Fibroblast of pulmonary artery (primary cell): ENCODE results near the gene CLEC11A.
A peak's percentile ranks its signal among the peaks of the same experiment; 100 is the strongest.

ENCODE experiments used
- DNase-seq: peaks from one replicate; pipeline ENCODE4 v3.0.0-alpha.2; 2010; ENCODE audit warnings: low read depth
- H3K4me3 ChIP-seq: replicated peaks from 2 replicates; pipeline ENCODE4 v1.5.1; 2011; ENCODE audit warnings: low read depth, mild to moderate bottlenecking, control low read depth, low read length, moderate library complexity
- TF ChIP-seq, protein P1 (sequence below): IDR thresholded peaks from 2 replicates; pipeline ENCODE4 v1.5.1; 2011; ENCODE audit warnings: mild to moderate bottlenecking, control low read depth, low read length, inconsistent platforms; ENCODE audit errors: missing control alignments

CLEC11A gene

DNA sequence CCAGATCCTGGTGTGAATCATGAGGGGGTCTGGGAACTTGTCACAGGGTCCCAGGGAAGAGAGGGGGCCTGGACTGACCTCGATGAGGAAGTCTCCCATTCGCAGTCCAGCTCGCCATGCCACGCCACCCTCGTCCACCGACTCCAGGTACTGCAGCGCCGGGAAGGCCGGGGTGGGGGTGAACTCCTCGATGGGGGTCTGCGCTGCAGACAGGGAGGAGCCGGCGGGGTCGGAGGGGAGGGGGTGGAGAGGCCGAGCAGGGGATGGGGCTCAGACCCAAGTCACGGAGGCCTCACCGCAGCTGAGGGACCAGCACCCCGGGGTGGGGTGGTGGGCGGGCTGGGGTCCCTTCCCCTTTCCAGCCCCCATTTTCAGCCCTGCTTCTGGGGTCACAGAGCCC, 34.4 kb upstream of the CLEC11A start:
- no peak for DNase-seq
- TF ChIP-seq, protein P1, sequence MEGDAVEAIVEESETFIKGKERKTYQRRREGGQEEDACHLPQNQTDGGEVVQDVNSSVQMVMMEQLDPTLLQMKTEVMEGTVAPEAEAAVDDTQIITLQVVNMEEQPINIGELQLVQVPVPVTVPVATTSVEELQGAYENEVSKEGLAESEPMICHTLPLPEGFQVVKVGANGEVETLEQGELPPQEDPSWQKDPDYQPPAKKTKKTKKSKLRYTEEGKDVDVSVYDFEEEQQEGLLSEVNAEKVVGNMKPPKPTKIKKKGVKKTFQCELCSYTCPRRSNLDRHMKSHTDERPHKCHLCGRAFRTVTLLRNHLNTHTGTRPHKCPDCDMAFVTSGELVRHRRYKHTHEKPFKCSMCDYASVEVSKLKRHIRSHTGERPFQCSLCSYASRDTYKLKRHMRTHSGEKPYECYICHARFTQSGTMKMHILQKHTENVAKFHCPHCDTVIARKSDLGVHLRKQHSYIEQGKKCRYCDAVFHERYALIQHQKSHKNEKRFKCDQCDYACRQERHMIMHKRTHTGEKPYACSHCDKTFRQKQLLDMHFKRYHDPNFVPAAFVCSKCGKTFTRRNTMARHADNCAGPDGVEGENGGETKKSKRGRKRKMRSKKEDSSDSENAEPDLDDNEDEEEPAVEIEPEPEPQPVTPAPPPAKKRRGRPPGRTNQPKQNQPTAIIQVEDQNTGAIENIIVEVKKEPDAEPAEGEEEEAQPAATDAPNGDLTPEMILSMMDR, result no peak
- H3K4me3 ChIP-seq, result no peak overlapping the region

DNA sequence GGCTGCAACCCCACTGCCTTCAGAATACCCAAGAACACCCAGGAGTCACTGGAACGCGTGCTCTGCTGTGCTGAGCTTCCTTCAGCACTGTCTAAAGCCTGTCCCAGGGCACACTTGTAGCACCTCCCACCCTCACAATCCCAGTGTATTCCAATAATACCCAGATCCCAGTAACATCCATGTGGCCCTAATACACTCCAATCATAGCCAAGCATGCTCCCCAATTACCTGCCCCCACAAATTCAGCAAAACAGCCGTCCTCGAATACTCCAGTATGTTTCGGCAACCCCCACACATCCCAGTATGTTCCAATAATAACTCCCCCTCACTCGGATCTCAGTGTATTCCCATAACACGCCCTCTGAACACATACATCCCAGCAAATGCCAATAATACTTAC, 32.7 kb upstream of the CLEC11A start:
- TF ChIP-seq, protein P1, result no peak
- no peak for DNase-seq
- H3K4me3 ChIP-seq, result no peak overlapping the region

DNA sequence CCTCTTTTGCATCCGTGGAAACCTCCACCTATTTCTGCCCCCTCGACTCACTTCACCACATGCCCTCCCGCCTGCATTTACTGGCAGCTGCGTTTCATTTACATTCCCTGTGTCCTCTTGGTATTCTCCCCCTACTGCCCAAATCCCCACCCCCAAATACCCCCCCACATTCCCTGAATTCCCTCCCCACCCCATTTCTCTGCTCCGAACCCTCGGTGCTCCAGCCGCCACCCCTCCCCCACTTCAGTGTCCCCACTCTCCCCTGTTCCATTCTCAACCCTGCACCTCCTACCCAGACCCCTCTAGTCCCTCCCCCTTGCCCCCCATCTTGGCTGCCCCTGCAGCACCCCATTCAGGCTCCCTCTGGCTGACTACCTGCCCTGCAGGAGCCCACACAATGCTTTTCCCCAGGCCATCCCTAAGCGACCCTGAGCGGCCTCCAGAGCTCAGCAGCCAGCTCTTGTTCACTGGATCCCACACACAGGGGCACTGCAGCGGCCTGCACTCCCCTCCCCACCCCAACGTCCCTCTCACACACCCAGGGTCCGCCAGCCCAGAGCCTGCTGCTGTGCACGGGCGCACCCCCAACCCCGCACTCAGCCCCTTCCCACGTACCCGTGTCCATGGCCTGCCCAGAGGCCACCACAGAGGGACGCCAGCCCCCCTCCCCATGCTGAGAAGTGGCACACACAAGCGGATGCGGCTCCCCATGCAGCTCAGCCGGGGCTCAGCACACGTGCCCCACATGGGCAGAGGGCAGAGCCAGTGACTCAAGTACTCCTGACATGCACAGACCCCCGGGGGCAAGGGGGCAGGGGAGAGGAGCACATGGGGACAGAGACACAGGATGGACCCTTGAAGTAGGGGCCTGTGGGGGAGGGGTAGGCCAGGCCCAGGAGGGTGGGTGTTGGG, 29.8 kb upstream of the CLEC11A start:
- TF ChIP-seq, protein P1, result no peak
- DNase-seq, result no peak
- no peak overlapping the region for H3K4me3 ChIP-seq

DNA sequence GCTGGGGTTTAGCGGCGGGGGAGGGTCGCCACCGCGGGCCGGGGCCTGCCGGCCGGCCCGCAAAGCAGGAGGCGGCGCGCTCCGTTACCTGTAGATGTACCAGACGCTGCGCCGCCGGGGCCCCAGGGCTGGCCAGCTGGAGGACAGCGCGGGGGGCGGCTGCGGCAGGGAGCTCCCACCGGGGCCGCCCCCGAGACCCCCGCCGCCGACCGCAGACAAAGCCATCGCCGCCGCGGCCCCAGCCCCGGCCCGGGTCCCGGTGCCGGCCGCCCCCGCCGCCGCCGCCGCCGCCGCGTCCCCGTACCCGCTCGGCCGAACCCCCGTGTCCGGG, 28.4 kb upstream of the CLEC11A start:
- H3K4me3 ChIP-seq, result no peak overlapping the region
- no peak for DNase-seq
- TF ChIP-seq, protein P1, result no peak

DNA sequence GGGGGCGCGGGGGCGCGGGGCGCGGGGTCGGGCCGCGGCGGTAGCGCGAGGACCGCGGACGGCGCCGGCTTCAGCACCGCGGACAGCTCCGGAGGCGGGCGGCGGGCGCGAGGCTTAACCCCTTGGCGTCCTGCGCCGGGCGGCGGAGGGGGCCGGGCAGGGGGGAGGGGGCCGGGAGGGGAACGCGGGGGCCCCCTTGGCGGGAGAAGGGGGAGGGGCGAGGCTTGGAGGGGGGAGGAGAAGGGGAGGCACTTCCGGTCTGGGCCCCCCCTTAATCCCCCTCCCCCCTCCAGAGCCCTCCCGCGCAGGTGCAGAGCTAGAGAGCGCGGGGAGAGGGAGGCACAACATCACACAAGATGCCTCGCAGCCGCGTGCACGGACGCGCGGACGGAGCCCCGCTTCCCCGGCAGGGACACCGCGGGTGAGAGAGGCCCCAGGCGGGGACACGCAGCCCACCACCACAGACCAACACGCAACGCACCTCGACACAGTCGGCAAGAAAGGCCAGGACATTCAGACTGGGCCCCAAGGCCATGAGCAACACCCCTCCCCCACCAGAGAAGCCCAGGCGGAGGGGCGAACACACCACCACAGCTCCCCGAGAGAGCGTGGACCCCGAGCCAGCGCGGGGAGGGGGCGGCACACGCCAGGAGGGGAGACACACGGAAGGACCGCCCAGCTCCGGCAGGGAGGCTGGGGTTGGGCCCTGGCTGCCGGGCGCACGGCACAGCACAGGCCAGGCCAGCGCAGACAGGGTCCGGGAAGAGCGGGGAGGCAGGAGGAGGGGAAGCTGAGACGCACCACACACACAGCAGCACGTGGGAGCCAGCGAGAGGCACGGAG, 27.7 kb upstream of the CLEC11A start:
- DNase-seq, result peak; percentile 17
- no peak overlapping the region for H3K4me3 ChIP-seq
- TF ChIP-seq, protein P1, result no peak

DNA sequence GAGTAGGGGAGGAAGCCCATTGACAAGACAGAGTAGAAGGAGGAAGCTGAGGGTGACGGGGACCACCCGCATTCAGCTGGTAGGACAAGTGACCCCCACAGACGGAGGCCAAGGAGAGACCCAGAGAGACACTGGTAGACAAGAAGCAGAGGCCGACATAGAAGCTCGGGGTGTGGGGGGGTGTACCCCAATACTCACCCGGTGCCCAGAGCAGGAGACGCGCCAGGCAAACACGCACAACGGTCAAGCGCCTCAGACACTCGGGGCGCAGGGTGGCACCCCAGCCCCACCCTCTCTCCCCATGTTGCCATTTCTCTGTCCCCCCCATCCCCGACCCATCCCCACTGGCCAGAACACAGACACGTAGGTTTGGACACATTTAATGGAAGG, 27.1 kb upstream of the CLEC11A start:
- no peak for DNase-seq
- TF ChIP-seq, protein P1, result no peak
- no peak overlapping the region for H3K4me3 ChIP-seq
